Caki2 (cell line): ENCODE data around the gene MAST2. TPM values are rescaled to one million over a fixed set of nuclear protein-coding genes. Genes with fewer than 3 reads are reported as not detected.

Experiments used
- DNase-seq: peaks from one replicate; pipeline ENCODE4 v3.0.0-alpha.2; 2015; ENCODE audit warnings: low read depth
- in situ Hi-C: cut with HindIII; loops from 2 replicates; pipeline ENCODE4 v1.10.0; 2016; ENCODE audit warnings: low sequenced_read_pairs, low pct_unique_long_range_greater_than_20kb, mixed read lengths
- total RNA-seq: library from RNA; depleted of rRNA; stranded (reverse); fragments of >200 nt; shearing (Covaris generic); gene quantifications from 2 replicates; pipeline ENCODE4 v1.2.3, GENCODE V29; 2014; ENCODE audit warnings: low replicate concordance

MAST2 gene
- total RNA-seq, 1 experiment from 2014 or later = 27.5 TPM

DNA sequence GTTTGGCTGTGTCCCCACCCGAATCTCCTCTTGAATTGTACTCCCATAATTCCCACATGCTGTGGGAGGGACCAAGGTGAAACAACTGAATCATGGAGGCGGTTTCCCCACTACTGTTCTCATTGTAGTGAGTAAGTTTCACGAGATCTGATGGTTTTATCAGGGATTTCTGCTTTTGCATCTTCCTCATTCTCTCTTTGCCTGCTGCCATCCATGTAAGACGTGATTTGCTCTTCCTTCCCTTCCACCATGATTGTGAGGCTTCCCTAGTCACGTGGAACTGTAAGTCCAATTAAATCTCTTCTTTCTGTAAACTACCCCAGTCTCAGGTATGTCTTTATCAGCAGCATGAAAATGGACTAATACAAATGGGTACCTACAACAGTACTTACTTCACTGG is 255.5 kb downstream of the MAST2 start:
- in situ Hi-C loops = no loop called here
- DNase-seq = no peak

DNA sequence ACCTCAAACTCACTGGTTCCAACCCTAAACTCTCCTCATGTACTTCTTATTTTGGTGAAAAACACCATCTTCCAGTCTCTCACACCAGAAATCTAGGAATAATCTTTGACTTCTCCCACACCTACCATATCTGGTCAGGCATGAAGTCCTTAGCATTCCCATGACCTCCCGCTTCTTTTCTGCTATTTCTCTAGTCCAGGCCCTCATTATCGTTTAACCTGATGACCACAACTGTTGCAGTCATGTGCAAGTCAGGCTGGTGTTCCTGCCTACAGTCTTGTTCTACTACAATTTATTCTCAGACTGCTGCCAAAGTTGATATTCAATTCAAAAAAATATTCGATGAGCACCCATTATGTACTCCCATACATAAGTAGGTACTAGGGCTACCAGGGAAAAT is 257.7 kb downstream of the MAST2 start:
- DNase-seq = peak; percentile 43

DNA sequence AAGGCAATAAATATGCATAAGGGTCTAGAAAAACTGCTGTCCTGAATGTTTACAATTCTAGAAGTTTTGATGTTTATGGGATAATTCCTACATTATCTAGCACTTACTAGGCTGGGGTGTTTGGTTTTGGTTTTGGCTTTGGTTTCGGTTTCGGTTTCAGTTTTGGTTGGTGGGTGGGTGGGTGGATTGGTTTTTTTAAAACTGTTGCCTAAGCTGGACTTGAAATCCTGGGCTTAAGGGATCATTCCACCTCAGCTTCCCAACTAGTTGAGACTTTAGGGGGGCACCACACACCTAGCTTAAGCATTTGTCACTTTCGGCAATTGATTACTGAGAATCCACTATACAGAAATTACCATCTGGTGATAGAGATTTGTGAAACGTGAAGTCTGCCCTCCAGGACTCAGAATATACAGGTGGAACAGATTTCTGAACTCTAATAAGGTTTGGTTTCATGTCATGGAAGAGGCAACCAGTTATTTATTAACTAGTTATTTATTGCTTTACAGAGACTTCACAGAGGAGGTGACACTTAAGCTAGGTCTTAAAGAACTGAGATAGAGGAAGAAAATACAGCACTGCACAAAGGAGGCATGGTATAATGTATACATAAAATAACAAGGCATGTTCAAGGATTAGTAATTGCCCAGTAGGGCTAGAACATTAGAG is 259.4 kb downstream of the MAST2 start:
- in situ Hi-C loops = no loop called here
- peak; percentile 42 for DNase-seq

More for the DNA sequence above, 257.7 kb downstream of the MAST2 start:
- in situ Hi-C loops = no loop called here

DNA sequence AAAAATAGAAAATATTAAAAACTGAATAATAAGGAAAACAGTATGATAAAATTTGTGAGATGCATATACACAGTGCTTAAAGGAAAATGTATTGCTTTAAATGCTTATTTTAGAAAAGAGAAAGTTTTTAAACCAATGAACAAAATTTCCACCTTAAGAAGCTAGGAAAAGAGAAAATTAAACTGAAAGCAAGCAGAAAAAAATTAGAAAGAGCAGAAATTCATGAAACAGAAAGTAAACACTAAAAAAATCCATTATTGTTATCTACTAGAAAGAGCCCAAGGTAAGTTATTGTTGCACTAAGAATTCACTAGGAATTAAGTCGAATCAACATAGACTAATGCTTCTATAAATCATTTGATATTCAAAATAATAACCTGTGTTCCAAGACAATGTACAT is 261.3 kb downstream of the MAST2 start:
- no peak for DNase-seq
- in situ Hi-C loops = no loop called here

DNA sequence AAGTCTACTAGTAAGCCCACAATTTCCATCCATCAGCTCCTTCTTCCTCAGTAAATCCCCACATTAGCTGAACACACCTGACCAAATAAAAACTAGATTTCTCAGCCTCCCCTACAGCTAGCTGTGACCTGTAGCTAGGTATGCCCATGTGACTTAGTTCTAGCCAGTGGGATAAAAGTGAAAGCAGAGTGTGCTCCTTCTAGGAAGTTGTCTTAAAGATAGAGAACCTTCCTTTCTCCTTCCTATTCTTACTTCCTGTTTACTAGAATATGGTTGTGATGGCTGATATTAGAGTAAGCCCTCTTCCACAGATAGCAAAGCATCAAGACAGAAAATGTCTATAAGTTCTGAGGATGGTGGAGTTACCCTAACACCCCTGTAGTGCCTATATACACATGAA is 262.0 kb downstream of the MAST2 start:
- in situ Hi-C loops = no loop called here
- DNase-seq = no peak

DNA sequence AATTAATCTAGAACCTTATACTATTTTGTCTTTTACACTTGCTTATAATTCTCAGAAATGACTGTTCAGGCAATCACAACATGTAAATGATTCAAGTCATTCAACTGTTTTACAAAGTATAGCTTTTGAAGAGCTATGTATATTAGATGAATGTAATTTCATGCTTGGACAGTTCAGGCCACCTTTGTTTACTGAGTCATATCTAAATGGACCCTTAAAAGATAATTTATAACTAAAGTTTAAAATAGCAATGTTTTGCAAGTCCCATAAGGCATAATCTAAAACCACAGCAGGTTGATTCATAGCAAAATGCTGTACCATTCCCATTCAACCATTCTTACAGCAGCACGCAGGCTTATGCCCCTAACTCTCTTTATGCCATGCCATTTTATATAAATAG is 264.2 kb downstream of the MAST2 start:
- in situ Hi-C loops = no loop called here
- peak; percentile 14 for DNase-seq

DNA sequence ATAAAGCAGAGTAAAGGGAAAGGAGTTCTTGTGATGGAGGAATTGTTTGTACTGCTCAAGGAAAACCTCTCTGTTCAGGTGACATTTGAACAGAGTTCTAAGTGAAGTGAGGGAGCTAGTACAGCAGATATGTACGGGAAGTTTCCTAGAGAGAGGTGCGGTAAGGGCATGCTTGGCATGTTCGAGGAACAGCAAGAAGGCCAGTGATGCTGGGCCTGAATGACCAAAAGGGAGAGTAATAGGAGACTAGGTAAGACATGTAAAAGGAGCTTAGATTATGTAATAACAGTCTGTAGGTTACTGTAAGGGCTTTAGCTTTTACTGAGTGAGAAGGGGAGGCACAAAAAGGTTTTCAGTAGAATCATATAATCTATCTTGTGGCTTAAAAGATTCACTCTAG is 265.1 kb downstream of the MAST2 start:
- DNase-seq = no peak
- in situ Hi-C loops = no loop called here

DNA sequence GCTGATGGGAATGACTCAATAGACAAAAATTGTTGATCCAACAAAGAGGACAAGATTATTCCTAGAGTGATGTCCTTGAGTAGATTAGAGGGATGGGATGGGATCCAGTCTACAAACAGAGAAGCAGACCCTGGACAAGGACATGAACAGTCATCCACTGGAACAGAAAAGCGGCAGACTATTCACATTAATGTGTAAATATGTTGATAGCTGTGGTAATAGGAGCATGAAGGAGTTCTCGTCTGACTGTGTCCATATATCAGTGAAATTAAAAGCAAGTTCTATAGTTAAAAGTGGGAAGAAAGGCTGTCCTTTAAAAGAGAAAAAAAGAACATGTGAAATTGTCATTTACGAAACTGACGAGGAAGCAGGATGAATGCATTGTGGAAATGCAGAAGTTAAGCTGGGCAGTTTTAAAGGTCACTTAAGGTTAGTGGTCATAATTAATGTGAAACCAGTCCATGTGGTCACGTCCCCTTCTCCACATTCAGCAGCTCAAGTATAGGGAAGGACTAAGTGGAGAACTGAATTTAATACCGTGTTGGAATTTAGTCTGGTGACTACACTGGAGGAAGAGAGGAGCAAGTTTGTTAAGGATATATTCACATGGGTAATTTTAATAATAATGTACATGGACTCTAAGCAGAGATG is 266.9 kb downstream of the MAST2 start:
- DNase-seq = no peak
- in situ Hi-C loops = no loop called here

DNA sequence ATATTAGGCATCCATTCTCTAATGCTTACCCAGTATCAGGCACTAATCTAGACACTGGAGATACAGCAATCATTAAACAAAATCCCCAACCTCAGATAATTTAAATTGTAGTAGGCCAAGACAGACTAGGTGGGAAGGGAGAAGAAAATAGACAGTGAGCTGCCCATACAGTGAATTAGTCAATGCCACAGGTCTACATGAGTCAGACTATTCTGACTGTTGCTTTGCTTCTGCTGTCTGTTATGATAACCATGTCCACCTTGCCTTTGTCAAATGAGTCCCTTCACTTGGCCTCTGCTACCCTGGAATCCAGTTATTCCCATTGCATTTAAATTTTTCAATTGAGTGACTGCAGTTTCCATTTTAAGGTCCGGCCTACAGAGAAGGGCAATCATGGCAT is 269.6 kb downstream of the MAST2 start:
- in situ Hi-C loops = no loop called here
- DNase-seq = no peak

DNA sequence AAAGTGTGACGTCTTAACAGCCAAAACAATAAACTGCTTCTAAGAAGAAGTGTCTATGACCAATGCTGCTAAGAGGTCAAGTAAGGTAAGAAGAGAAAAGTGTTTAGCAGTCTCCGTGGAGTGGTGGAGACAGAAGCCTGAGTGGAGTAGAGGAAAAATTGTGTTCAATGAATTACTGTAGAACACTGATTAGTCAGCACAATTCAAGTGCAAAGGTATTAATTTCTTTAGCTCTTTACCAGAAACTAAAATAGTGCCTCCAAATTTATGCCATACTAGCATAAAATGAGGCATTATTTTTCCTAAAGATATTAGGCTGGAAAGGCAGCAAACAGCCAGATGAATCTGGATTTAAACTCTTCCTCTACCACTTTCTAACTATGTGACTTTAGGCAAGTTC is 272.9 kb downstream of the MAST2 start:
- no peak for DNase-seq
- in situ Hi-C loops = no loop called here

DNA sequence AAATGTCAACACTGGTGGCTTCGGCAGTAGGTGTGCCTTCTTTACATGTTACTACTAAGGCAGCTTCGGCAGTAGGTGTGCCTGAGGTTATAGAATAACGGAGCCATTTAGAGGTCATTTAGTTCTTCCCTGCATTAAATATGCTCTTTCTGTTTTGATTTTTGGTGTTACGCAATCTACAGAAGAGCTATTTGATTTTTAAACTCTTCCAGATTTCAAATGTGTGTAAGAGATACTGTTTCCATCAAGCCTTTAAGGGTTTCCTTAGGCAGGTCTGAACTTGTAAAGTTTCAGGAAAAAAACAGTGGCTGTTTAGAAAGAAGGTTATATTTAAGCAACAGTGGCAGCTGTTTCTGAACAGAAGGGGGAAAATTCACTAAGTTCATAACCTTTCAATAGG is 274.2 kb downstream of the MAST2 start:
- in situ Hi-C loops = no loop called here
- DNase-seq = no peak

DNA sequence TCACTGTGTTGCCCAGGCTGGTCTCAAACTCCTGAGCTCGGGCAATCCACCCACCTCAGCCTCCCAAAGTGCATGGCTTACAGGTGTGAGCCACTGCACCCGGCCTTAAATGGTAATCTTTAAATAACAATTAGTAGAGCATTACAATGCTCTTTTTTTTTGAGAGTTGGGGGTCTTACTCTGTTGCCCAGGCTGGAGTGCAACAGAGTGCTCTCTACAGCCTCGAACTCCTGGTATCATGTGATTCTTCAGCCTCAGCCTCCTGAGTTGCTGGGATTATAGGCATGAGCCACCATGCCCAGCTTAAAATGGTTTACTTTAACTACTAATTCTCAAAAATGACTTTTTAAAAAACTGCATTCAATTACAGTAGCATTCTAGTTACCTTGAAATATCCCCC is 276.8 kb downstream of the MAST2 start:
- DNase-seq = no peak
- in situ Hi-C loops = no loop called here

DNA sequence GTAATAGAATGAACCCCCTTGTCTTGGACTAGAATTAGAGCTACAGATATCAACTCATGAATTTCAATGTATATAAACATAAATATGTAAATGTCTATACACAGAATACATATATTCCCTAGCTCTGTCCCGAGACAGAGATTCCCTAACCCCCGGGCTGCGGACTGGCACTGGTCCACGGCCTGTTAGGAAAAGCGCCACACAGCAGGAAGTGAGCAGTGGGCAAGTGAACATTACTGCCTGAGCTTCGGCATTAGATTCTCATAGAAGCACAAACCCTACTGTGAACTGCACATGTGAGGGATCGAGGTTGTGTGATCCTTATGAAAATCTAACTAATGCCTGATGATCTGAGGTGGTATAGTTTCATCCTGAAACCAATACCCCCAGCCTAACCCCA is 277.8 kb downstream of the MAST2 start:
- in situ Hi-C loops = no loop called here
- no peak for DNase-seq

DNA sequence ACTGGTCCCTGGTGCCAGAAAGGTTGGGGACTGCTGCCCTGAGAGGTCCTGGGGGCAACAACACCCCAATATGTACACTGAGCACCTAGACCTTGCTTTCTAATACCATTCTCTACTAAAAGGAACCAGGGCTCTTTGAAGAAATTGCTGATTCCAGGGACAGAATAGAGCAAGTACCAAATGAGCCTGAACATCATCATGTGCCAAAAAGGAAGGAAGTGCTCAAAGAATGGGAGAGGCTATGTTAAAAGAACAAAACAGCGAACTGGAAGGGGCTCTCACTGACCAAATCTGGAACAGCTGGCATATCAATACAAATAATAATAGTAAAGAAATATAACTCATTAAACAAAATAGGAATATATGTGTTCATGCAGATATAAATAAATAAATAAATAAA is 278.2 kb downstream of the MAST2 start:
- no peak for DNase-seq

DNA sequence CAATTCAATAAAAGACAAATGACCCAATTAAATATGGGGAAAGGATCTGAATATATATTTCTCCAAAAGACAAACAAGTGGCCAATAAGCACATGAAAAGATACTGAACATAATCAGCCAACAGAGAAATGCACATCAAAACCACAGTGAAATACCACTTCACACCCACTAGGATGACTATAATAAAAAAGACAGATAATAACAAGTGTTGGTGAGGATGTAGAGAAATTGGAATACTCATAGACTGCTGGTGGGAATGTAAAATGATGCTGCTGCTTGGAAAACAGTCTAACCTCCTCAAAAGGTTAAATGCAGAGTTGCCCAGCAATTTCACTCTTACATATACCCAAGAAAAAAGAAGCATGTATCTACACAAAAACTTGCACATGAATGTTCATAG is 280.2 kb downstream of the MAST2 start:
- DNase-seq = no peak
- in situ Hi-C loops = no loop called here

More for the DNA sequence above, 278.2 kb downstream of the MAST2 start:
- in situ Hi-C loops = no loop called here

DNA sequence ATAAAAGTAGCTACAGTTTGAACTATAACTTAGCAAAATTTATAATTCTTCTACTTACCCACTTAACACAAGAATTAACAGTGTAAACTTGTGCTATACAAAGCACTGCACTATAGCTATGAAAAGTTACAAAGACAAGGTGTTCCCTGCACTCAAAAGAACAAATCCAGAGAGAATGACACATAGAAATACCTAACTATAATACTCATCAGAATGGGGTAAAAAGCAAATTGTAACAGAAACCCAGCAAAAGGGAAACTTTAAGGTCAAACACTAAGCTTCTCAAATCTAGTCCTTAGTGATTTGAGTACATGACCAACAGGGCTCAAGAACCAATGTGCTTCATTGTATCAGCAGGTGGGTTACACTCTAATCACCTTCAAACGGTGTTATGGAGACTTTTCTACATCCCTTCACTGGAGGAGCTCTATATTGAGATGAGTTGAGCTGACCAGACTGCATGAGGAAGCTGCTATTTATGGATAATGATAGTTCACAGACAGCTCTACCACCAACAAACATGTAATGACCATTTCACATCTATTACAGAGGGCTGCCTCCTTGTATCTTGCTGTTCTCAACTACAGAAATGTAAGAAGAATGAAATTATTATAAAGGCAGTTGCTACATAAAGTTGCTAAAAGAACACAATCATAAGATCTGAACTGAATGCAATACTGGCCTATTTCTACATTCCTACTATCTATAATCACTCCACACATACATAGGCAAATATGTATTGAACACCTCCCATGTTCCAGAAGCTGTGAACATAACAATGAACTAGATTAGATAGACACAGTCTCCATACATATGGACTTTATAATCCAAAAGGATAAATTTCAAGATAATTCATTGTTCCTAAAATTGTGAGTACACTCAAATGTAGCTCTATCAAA is 281.4 kb downstream of the MAST2 start:
- DNase-seq = no peak

More for the DNA sequence above, 281.4 kb downstream of the MAST2 start:
- in situ Hi-C loops = no loop called here
